Fibroblast of lung (primary cell): Measurements from ENCODE around the gene LCN2. TPM values are rescaled to one million over a fixed set of nuclear protein-coding genes. Genes with fewer than 3 reads are reported as not detected.

Experiments used
- DNase-seq, 2 donors: peaks; one replicate each; pipeline versions ENCODE4 v3.0.0 to v3.0.0-alpha.2; 2010; ENCODE audit warnings: low read depth in 2 of 2
- H2AFZ ChIP-seq: 2 replicates; pipeline ENCODE4 v1.5.1; 2012; ENCODE audit warnings: low read length, control low read depth, inconsistent platforms
- H3K27ac ChIP-seq: 2 replicates; pipeline ENCODE4 v1.5.1; 2011; ENCODE audit warnings: low read length, control low read depth; ENCODE audit not compliant: insufficient read depth
- H3K27me3 ChIP-seq: 2 replicates; pipeline ENCODE4 v1.5.1; 2011; ENCODE audit warnings: mild to moderate bottlenecking, low read length; ENCODE audit not compliant: control insufficient read depth, insufficient read depth
- H3K36me3 ChIP-seq: 2 replicates; pipeline ENCODE4 v1.5.1; 2011; ENCODE audit warnings: low read length; ENCODE audit not compliant: control insufficient read depth, insufficient read depth
- H3K4me1 ChIP-seq: 2 replicates; pipeline ENCODE4 v1.5.1; 2011; ENCODE audit warnings: low read length; ENCODE audit not compliant: control insufficient read depth, insufficient read depth; ENCODE audit errors: extremely low read depth
- H3K4me2 ChIP-seq: 2 replicates; pipeline ENCODE4 v1.5.1; 2011; ENCODE audit warnings: low read length, control low read depth; ENCODE audit not compliant: insufficient read depth; ENCODE audit errors: extremely low read depth
- H3K4me3 ChIP-seq, 4 experiments: fragments of 200-600 bp in 1 of 4; sonication (generic) in 1 of 4; replicated peaks in 1 of 4; 2 replicates each; pipeline ENCODE4 v1.5.1; 2011 to 2016; ENCODE audit warnings: low read length in 4 of 4, low read depth in 3 of 4, mild to moderate bottlenecking in 3 of 4, control low read depth in 2 of 4, inconsistent platforms in 1 of 4, mixed read lengths in 1 of 4; ENCODE audit not compliant: insufficient read depth in 1 of 4; ENCODE audit errors: control extremely low read depth in 1 of 4
- H3K79me2 ChIP-seq: 2 replicates; pipeline ENCODE4 v1.5.1; 2012; ENCODE audit warnings: mild to moderate bottlenecking, low read length, inconsistent platforms; ENCODE audit not compliant: control insufficient read depth, insufficient read depth
- H3K9ac ChIP-seq: 2 replicates; pipeline ENCODE4 v1.5.1; 2011; ENCODE audit warnings: mild to moderate bottlenecking, low read length, control low read depth; ENCODE audit not compliant: insufficient read depth
- H3K9me3 ChIP-seq: 2 replicates; pipeline ENCODE4 v1.5.1; 2012; ENCODE audit warnings: low read depth, low read length; ENCODE audit not compliant: control insufficient read depth, insufficient read depth
- H4K20me1 ChIP-seq: 2 replicates; pipeline ENCODE4 v1.5.1; 2011; ENCODE audit warnings: low read length; ENCODE audit not compliant: control insufficient read depth, insufficient read depth; ENCODE audit errors: extremely low read depth
- CTCF ChIP-seq, 2 donors: IDR thresholded peaks in 1 of 2; conservative IDR thresholded peaks in 1 of 2; 1 replicate in 1 of 2; 2 replicates in 1 of 2; pipeline ENCODE4 v1.5.1; 2011 to 2012; ENCODE audit warnings: low read length in 2 of 2, control low read depth in 1 of 2, inconsistent platforms in 1 of 2, low read depth in 1 of 2, mild to moderate bottlenecking in 1 of 2
- EZH2 ChIP-seq: IDR thresholded peaks from 2 replicates; pipeline ENCODE4 v1.5.1; 2012; ENCODE audit warnings: low read length, control low read depth, mild to moderate bottlenecking; ENCODE audit errors: missing control alignments
- polyA plus RNA-seq, 2 donors: library from polyadenylated mRNA; depleted of rRNA in 1 of 2; stranded (reverse) in 1 of 2; unstranded in 1 of 2; fragments of >200 nt; gene quantifications; 2 replicates each; pipeline ENCODE4 v1.2.1, GENCODE V29; 2011 to 2012; ENCODE audit warnings: missing spikeins in 1 of 2
- total RNA-seq: library from RNA; depleted of rRNA; stranded (reverse); fragments of >200 nt; gene quantifications from 2 replicates; pipeline ENCODE4 v1.2.1, GENCODE V29; 2014

LCN2 gene
- total and polyA plus RNA-seq, 2 donors (not counting 1 experiment from before 2014, with no cell fraction given), result not detected

- peaks cover 24% of the 10 kb centered on the region for H3K36me3 ChIP-seq
- H3K27me3 ChIP-seq, result no peaks in the 10 kb centered on the region
- H3K4me1 ChIP-seq, result peaks cover 5% of the 10 kb centered on the region
- H3K4me2 ChIP-seq, result no peak overlapping the region
- no peak for DNase-seq
- no peak overlapping the region for H3K9ac ChIP-seq
- H2AFZ ChIP-seq, result no peak overlapping the region
- peaks cover 16% of the 10 kb centered on the region for H3K79me2 ChIP-seq
- H3K9me3 ChIP-seq, result no peaks in the 10 kb centered on the region
- no peaks in the 10 kb centered on the region for H4K20me1 ChIP-seq
- no peak overlapping the region for H3K27ac ChIP-seq
- H3K4me3 ChIP-seq, result no peak overlapping the region
- no peak for TF ChIP-seq EZH2
- no peak for TF ChIP-seq CTCF (conservative IDR thresholded peaks at IDR 0.05 in 1 of 2, IDR thresholded peaks at IDR 0.05 in 1 of 2; ENCODE audit: low read depth in 1 of 2, low read length in 2 of 2)
These were observed 37.0 kb downstream of the LCN2 start for GRCh38 chr9:128185979-128186965.

DNA sequence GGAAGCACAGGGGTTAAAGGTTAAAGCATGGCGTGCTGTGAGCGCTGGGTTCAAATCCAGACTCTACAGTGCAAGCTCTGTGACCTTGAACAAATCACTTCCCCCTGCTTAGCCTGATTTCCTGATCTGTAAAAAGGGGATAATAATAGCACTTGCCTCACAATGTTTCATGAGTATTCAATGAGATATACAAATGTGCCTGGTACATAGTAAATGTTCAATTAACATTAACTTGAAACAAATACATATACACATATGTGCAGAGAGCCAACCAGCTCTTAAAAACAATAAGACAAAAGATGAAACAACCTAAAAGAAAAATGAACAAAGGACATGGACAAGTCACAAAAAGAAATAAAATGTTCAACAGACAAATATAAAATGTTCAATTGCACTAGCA lies 38.1 kb downstream of the LCN2 start:
- H3K9me3 ChIP-seq, result no peaks in the 10 kb centered on the region
- no peak overlapping the region for H3K27ac ChIP-seq
- no peaks in the 10 kb centered on the region for H3K27me3 ChIP-seq
- H3K36me3 ChIP-seq, result peaks cover 24% of the 10 kb centered on the region
- peaks cover 5% of the 10 kb centered on the region for H3K4me1 ChIP-seq
- no peak overlapping the region for H3K4me2 ChIP-seq
- H4K20me1 ChIP-seq, result no peaks in the 10 kb centered on the region
- no peak overlapping the region for H2AFZ ChIP-seq
- no peak for TF ChIP-seq CTCF (conservative IDR thresholded peaks at IDR 0.05 in 1 of 2, IDR thresholded peaks at IDR 0.05 in 1 of 2; ENCODE audit: low read depth in 1 of 2, low read length in 2 of 2)
- no peak for TF ChIP-seq EZH2
- H3K79me2 ChIP-seq, result peaks cover 16% of the 10 kb centered on the region
- H3K4me3 ChIP-seq, result no peak overlapping the region
- no peak overlapping the region for H3K9ac ChIP-seq
- no peak for DNase-seq

DNA sequence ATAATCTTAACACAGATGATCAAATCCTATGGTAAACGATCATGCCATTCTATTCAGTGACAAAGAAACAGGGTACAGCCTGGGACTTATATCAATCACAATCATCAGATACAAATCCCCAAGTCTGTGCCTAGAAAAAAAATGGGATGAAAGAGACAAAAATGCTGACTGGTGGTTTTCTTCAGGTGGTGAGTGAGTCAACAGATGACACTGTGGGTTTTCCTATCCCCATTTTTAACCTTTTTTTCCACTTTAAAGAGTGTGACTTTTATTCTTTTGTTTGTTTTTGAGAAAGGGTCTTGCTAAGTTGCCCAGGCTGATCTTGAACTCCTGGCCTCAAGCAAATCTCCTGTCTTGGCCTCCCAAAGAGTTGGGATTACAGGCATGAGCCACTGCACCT lies 39.0 kb downstream of the LCN2 start:
- Histone ChIP-seq H4K20me1 (no peaks in the 10 kb centered on the region), H3K4me3 (no peak overlapping the region), H3K4me2 (no peak overlapping the region), H3K27ac (no peak overlapping the region), H3K36me3 (peaks cover 20% of the 10 kb centered on the region), H3K9me3 (no peaks in the 10 kb centered on the region), H3K4me1 (peaks cover 7% of the 10 kb centered on the region), H3K9ac (no peak overlapping the region), H3K27me3 (no peaks in the 10 kb centered on the region), H2AFZ (no peak overlapping the region), H3K79me2 (peaks cover 16% of the 10 kb centered on the region)
- DNase-seq, result no peak
- TF ChIP-seq EZH2, result no peak
- TF ChIP-seq CTCF (conservative IDR thresholded peaks at IDR 0.05 in 1 of 2, IDR thresholded peaks at IDR 0.05 in 1 of 2; ENCODE audit: low read depth in 1 of 2, low read length in 2 of 2), result no peak
